Hepatocyte (in vitro differentiated cells): ENCODE results near the gene DOCK8. TPM values are rescaled to one million over a fixed set of nuclear protein-coding genes. Genes with fewer than 3 reads are reported as not detected.

Experiments
- DNase-seq: peaks from one replicate; pipeline ENCODE4 v3.0.0-alpha.2; 2016; ENCODE audit warnings: low spot score
- H2AFZ ChIP-seq: fragments of 200-600 bp; sonication (generic); 2 replicates; pipeline ENCODE4 v1.6.0; 2016; ENCODE audit warnings: antibody characterized with exemption, mild to moderate bottlenecking
- H3K27ac ChIP-seq: fragments of 200-600 bp; sonication (generic); 2 replicates; pipeline ENCODE4 v1.5.1; 2016; ENCODE audit warnings: mild to moderate bottlenecking
- H3K27me3 ChIP-seq: fragments of 200-600 bp; sonication (generic); 2 replicates; pipeline ENCODE4 v1.6.1; 2016
- H3K36me3 ChIP-seq: fragments of 200-600 bp; sonication (generic); replicated peaks from 2 replicates; pipeline ENCODE4 v1.5.1; 2016; ENCODE audit warnings: low read depth; ENCODE audit not compliant: insufficient read depth
- H3K4me1 ChIP-seq: fragments of 200-600 bp; sonication (generic); 2 replicates; pipeline ENCODE4 v1.5.1; 2016; ENCODE audit warnings: mild to moderate bottlenecking, moderate library complexity; ENCODE audit not compliant: insufficient read depth
- H3K4me2 ChIP-seq: fragments of 200-600 bp; sonication (generic); 2 replicates; pipeline ENCODE4 v1.6.0; 2016
- H3K4me3 ChIP-seq: fragments of 200-600 bp; sonication (generic); 2 replicates; pipeline ENCODE4 v1.5.1; 2016; ENCODE audit warnings: mild to moderate bottlenecking
- H3K79me2 ChIP-seq: fragments of 200-600 bp; sonication (generic); 2 replicates; pipeline ENCODE4 v1.6.0; 2017; ENCODE audit warnings: mild to moderate bottlenecking
- H3K9me2 ChIP-seq: fragments of 200-600 bp; sonication (generic); replicated peaks from 2 replicates; pipeline ENCODE4 v1.6.0; 2017; ENCODE audit warnings: mild to moderate bottlenecking; ENCODE audit not compliant: insufficient read depth
- H3K9me3 ChIP-seq: fragments of 200-600 bp; sonication (generic); 2 replicates; pipeline ENCODE4 v1.5.1; 2016; ENCODE audit warnings: low read depth, mild to moderate bottlenecking
- H4K20me1 ChIP-seq: fragments of 200-600 bp; sonication (generic); 2 replicates; pipeline ENCODE4 v1.6.0; 2016; ENCODE audit warnings: mild to moderate bottlenecking; ENCODE audit not compliant: insufficient read depth, poor library complexity, severe bottlenecking
- EZH2 ChIP-seq: fragments of 200-600 bp; sonication (generic); IDR thresholded peaks from 2 replicates; pipeline ENCODE4 v1.6.1; 2016; ENCODE audit warnings: antibody characterized with exemption, mild to moderate bottlenecking, borderline replicate concordance
- EZH2phosphoT487 ChIP-seq: fragments of 200-600 bp; sonication (generic); IDR thresholded peaks from one replicate; pipeline ENCODE4 v1.6.1; 2018; ENCODE audit warnings: antibody characterized with exemption, mild to moderate bottlenecking, low read depth, moderate library complexity; ENCODE audit not compliant: unreplicated experiment, severe bottlenecking
- WGBS: methylation state at CpG from one replicate; pipeline ENCODE4 v1.1.6; 2016; ENCODE audit warnings: low lambda C conversion rate; ENCODE audit errors: missing lambda C conversion rate; 5-methylcytosine and 5-hydroxymethylcytosine counted together
- polyA plus RNA-seq: library from polyadenylated mRNA; unstranded; fragments of >200 nt; fragmentation: Nextera tagmentation; extraction: Ambion mirVana; gene quantifications from 2 replicates; pipeline ENCODE4 v1.2.1, GENCODE V29; 2016
- total RNA-seq: library from RNA; depleted of rRNA; stranded (reverse); fragments of >200 nt; gene quantifications from 2 replicates; pipeline ENCODE4 v1.2.3, GENCODE V29; 2014
- TF ChIP-seq, protein P1 (sequence below): fragments of 200-600 bp; sonication (generic); IDR thresholded peaks from 2 replicates; pipeline ENCODE4 v1.5.1; 2016; ENCODE audit warnings: antibody characterized with exemption, mild to moderate bottlenecking; ENCODE audit not compliant: poor library complexity

Gene DOCK8
- total and polyA plus RNA-seq, 2 experiments from 2014 or later = 6.5 to 6.6 TPM

DNA sequence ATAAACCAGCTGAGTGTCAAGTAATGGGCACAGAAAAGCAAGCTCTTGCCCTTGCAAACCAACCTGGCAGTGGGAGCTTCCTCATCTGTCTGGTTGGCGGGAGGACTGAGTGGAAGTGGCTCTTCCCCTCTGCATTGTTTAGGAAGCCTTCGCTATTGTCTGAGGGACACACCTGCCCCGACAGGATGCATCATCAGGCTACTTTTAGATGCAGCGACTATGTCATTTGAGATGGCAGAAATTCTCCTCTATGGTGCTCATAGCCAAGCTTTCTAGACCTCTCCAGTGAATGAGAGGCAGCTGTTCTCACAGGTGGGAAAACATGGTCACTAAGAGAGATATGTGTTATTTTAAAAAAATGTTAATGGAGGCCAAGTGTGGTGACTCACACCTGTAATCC, 104.0 kb downstream of the DOCK8 start:
- WGBS = 93% methylated on average over 4 of the region's 4 CpGs
- H3K4me3 ChIP-seq = no peak overlapping the region
- H3K4me2 ChIP-seq = no peak overlapping the region
- H3K27ac ChIP-seq = no peak overlapping the region
- no peaks in the 10 kb centered on the region for H3K9me2 ChIP-seq
- no peaks in the 10 kb centered on the region for H3K79me2 ChIP-seq
- H3K4me1 ChIP-seq = no peaks in the 10 kb centered on the region
- TF ChIP-seq EZH2phosphoT487 (no peak), EZH2 (no peak)
- TF ChIP-seq, protein P1, sequence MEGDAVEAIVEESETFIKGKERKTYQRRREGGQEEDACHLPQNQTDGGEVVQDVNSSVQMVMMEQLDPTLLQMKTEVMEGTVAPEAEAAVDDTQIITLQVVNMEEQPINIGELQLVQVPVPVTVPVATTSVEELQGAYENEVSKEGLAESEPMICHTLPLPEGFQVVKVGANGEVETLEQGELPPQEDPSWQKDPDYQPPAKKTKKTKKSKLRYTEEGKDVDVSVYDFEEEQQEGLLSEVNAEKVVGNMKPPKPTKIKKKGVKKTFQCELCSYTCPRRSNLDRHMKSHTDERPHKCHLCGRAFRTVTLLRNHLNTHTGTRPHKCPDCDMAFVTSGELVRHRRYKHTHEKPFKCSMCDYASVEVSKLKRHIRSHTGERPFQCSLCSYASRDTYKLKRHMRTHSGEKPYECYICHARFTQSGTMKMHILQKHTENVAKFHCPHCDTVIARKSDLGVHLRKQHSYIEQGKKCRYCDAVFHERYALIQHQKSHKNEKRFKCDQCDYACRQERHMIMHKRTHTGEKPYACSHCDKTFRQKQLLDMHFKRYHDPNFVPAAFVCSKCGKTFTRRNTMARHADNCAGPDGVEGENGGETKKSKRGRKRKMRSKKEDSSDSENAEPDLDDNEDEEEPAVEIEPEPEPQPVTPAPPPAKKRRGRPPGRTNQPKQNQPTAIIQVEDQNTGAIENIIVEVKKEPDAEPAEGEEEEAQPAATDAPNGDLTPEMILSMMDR = no peak
- H3K36me3 ChIP-seq = no peaks in the 10 kb centered on the region
- H4K20me1 ChIP-seq = no peaks in the 10 kb centered on the region
- no peaks in the 10 kb centered on the region for H3K27me3 ChIP-seq
- no peak overlapping the region for H2AFZ ChIP-seq
- DNase-seq = no peak
- H3K9me3 ChIP-seq = no peaks in the 10 kb centered on the region

- no peak for DNase-seq
- H3K4me2 ChIP-seq = no peak overlapping the region
- no peak overlapping the region for H3K4me3 ChIP-seq
- H4K20me1 ChIP-seq = no peaks in the 10 kb centered on the region
- 60% methylated on average over 1 of the region's 1 CpG for WGBS
- H3K9me3 ChIP-seq = no peaks in the 10 kb centered on the region
- no peak overlapping the region for H2AFZ ChIP-seq
- H3K27me3 ChIP-seq = no peaks in the 10 kb centered on the region
- H3K27ac ChIP-seq = no peak overlapping the region
- no peaks in the 10 kb centered on the region for H3K4me1 ChIP-seq
- H3K9me2 ChIP-seq = no peaks in the 10 kb centered on the region
- TF ChIP-seq, protein P1 = no peak
- TF ChIP-seq EZH2phosphoT487 (no peak), EZH2 (no peak)
- H3K79me2 ChIP-seq = no peaks in the 10 kb centered on the region
- no peaks in the 10 kb centered on the region for H3K36me3 ChIP-seq
Observed at GRCh38 chr9:324971-325370, 110.3 kb downstream of the DOCK8 start.

DNA sequence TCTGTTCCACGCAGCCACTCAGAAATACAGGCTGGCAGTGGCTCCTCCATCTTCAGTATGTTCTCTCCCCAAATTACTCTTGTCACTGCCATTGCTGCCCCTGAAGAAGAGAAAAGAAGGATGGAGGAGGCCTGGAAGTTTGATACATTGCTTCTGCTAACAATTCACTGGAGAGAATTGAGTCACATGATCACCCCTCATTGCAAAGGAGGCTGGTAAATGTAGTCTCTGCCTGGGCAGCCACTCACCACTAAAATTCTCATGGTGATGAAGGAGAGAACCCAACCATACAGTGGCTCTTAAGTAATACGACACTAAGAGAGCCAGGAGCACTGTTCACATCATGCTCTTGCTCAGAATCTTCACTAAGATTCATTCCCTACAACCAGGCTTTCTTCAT, 112.0 kb downstream of the DOCK8 start:
- Histone ChIP-seq H3K4me2 (no peak overlapping the region), H3K9me2 (no peaks in the 10 kb centered on the region), H3K79me2 (no peaks in the 10 kb centered on the region), H3K9me3 (no peaks in the 10 kb centered on the region), H4K20me1 (no peaks in the 10 kb centered on the region), H3K27ac (no peak overlapping the region), H3K27me3 (no peaks in the 10 kb centered on the region), H2AFZ (no peak overlapping the region), H3K36me3 (no peaks in the 10 kb centered on the region), H3K4me3 (no peak overlapping the region), H3K4me1 (no peaks in the 10 kb centered on the region)
- TF ChIP-seq, protein P1 = no peak
- no peak for TF ChIP-seq EZH2phosphoT487
- DNase-seq = no peak
- 80% methylated on average over 2 of the region's 2 CpGs for WGBS

DNA sequence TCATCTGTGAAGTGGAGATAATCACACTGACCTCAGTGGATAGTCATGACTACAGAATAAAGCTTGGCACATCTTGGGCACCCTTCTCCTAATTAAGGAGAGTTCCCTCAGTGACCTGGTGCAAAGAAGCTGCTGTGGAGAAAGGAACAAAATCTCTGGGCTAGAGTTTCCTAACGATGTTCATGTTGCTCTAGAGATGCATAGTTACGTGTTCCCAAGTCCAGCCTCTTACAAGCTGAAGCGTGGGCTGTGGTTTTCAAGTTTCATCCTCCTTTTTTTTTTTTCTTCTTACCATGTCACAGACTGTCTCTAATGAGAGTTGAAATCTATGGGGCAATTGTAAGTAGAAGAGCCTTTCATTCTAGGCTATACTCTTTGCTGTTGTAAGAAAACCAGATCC, 113.8 kb downstream of the DOCK8 start:
- TF ChIP-seq, protein P1 = no peak
- TF ChIP-seq EZH2 = no peak
- Histone ChIP-seq H3K9me3 (no peaks in the 10 kb centered on the region), H3K27ac (no peak overlapping the region), H3K79me2 (no peaks in the 10 kb centered on the region), H2AFZ (no peak overlapping the region), H3K4me2 (no peak overlapping the region), H3K4me1 (no peaks in the 10 kb centered on the region), H4K20me1 (no peaks in the 10 kb centered on the region), H3K27me3 (no peaks in the 10 kb centered on the region), H3K9me2 (no peaks in the 10 kb centered on the region), H3K4me3 (no peak overlapping the region), H3K36me3 (no peaks in the 10 kb centered on the region)
- 96% methylated on average over 3 of the region's 3 CpGs for WGBS
- DNase-seq = no peak
